ENCODE measurements around the gene GNAQ.
"Not testable (repeated sequence)": the region's sequence is repeated elsewhere in the genome, so short reads cannot be mapped to it uniquely, and the experiment has no call there.

Gene GNAQ

GRCh38 chr9:77731008-77731698 lies 300.5 kb downstream of the GNAQ start:
- DNase-seq (ENCODE audit: low read depth in 2 of 2): no peak

GRCh38 chr9:77729177-77729576 lies 302.4 kb downstream of the GNAQ start:
- no peak for DNase-seq (ENCODE audit: low read depth in 2 of 2)

- no peak for DNase-seq (ENCODE audit: low read depth in 2 of 2)
Measured at GRCh38 chr9:77726814-77727213, 304.8 kb downstream of the GNAQ start.

GRCh38 chr9:77726289-77726688 lies 305.3 kb downstream of the GNAQ start:
- DNase-seq (ENCODE audit: low read depth in 2 of 2): no peak

GRCh38 chr9:77725820-77726219 lies 305.8 kb downstream of the GNAQ start:
- DNase-seq (ENCODE audit: low read depth in 2 of 2): no peak

- no peak for DNase-seq (ENCODE audit: low read depth in 2 of 2)
Measured at GRCh38 chr9:77725046-77725694, 306.4 kb downstream of the GNAQ start.

- DNase-seq (ENCODE audit: low read depth in 2 of 2): not testable (repeated sequence)
Measured at GRCh38 chr9:77721156-77721555, 310.5 kb downstream of the GNAQ start.

- DNase-seq (ENCODE audit: low read depth in 2 of 2): no peak
Measured at GRCh38 chr9:77719321-77719720, 312.3 kb downstream of the GNAQ start.

- DNase-seq (ENCODE audit: low read depth in 2 of 2): not testable (repeated sequence)
Measured at GRCh38 chr9:77718298-77718640, 313.3 kb downstream of the GNAQ start.

- DNase-seq (ENCODE audit: low read depth in 2 of 2): not testable (repeated sequence)
Measured at GRCh38 chr9:77717608-77718297, 313.9 kb downstream of the GNAQ start.

- no peak for DNase-seq (ENCODE audit: low read depth in 2 of 2)
Measured at GRCh38 chr9:77714077-77714549, 317.5 kb downstream of the GNAQ start.

- DNase-seq (ENCODE audit: low read depth in 2 of 2): no peak
Measured at GRCh38 chr9:77712533-77713130, 319.0 kb downstream of the GNAQ start.

GRCh38 chr9:77710965-77711648 lies 320.5 kb downstream of the GNAQ start:
- DNase-seq (ENCODE audit: low read depth in 2 of 2): no peak

- no peak for DNase-seq (ENCODE audit: low read depth in 2 of 2)
Measured at GRCh38 chr9:77710316-77710715, 321.3 kb downstream of the GNAQ start.

- DNase-seq (ENCODE audit: low read depth in 2 of 2): no peak
Measured at GRCh38 chr9:77708064-77708815, 323.4 kb downstream of the GNAQ start.

GRCh38 chr9:77707383-77708063 lies 324.1 kb downstream of the GNAQ start:
- no peak for DNase-seq (ENCODE audit: low read depth in 2 of 2)

- DNase-seq (ENCODE audit: low read depth in 2 of 2): no peak
Measured at GRCh38 chr9:77705636-77706035, 326.0 kb downstream of the GNAQ start.

- not testable (repeated sequence) for DNase-seq (ENCODE audit: low read depth in 2 of 2)
Measured at GRCh38 chr9:77702521-77703390, 328.9 kb downstream of the GNAQ start.

- no peak for DNase-seq (ENCODE audit: low read depth in 2 of 2)
Measured at GRCh38 chr9:77697238-77697984, 334.2 kb downstream of the GNAQ start.
